GM12892 (cell line): ENCODE data around the gene EPN3.

Experiments
- POLR2A ChIP-seq: IDR thresholded peaks from 2 replicates; pipeline ENCODE4 v1.6.1; 2011; ENCODE audit warnings: low read depth, low read length, control low read depth
- TAF1 ChIP-seq: IDR thresholded peaks from 2 replicates; pipeline ENCODE4 v1.6.1; 2011; ENCODE audit warnings: low read depth, mild to moderate bottlenecking, control low read depth, low read length, borderline replicate concordance

- no peak for TF ChIP-seq TAF1
- no peak for TF ChIP-seq POLR2A
Observed at GRCh38 chr17:50499270-50499669, 33.3 kb upstream of the EPN3 start.
